AG09319 (cell line): ENCODE measurements around the gene OPCML.

Experiments used
- DNase-seq: peaks from one replicate; pipeline ENCODE4 v3.0.0-alpha.2; 2010; ENCODE audit warnings: low read depth; ENCODE audit errors: extremely low read depth
- CTCF ChIP-seq: IDR thresholded peaks from 2 replicates; pipeline ENCODE4 v1.5.1; 2011; ENCODE audit warnings: low read depth, mild to moderate bottlenecking, inconsistent platforms, low read length, moderate library complexity

OPCML gene

GRCh38 chr11:132822276-132822675 is 710.0 kb downstream of the OPCML start:
- TF ChIP-seq CTCF, result no peak
- no peak for DNase-seq

GRCh38 chr11:132821499-132821898 is 710.8 kb downstream of the OPCML start:
- TF ChIP-seq CTCF, result no peak
- DNase-seq, result no peak

GRCh38 chr11:132821014-132821413 is 711.3 kb downstream of the OPCML start:
- TF ChIP-seq CTCF, result no peak
- DNase-seq, result no peak

- no peak for TF ChIP-seq CTCF
These were observed 713.4 kb downstream of the OPCML start for GRCh38 chr11:132818951-132819350.

GRCh38 chr11:132817387-132817786 is 714.9 kb downstream of the OPCML start:
- TF ChIP-seq CTCF, result no peak

More at GRCh38 chr11:132818951-132819350, 713.4 kb downstream of the OPCML start:
- no peak for DNase-seq

GRCh38 chr11:132814410-132814809 is 717.9 kb downstream of the OPCML start:
- DNase-seq, result no peak
- no peak for TF ChIP-seq CTCF

More at GRCh38 chr11:132817387-132817786, 714.9 kb downstream of the OPCML start:
- no peak for DNase-seq

- no peak for TF ChIP-seq CTCF
- DNase-seq, result no peak
These were observed 720.7 kb downstream of the OPCML start for GRCh38 chr11:132811649-132812048.
